SK-N-MC (cell line): Measurements from ENCODE around the gene POU3F1.

Experiments
- EZH2 ChIP-seq: fragments of 200-600 bp; sonication (generic); IDR thresholded peaks from one replicate; pipeline ENCODE4 v1.6.1; 2017; ENCODE audit warnings: antibody characterized with exemption
- POLR2AphosphoS5 ChIP-seq: IDR thresholded peaks from 2 replicates; pipeline ENCODE4 v1.6.1; 2012; ENCODE audit warnings: mild to moderate bottlenecking, low read depth, low read length, borderline replicate concordance

- TF ChIP-seq POLR2AphosphoS5 (no peak), EZH2 (no peak)
Observed at GRCh38 chr1:38022810-38023209, 23.8 kb downstream of the POU3F1 start.
